ENCODE measurements around the gene TMEM63C. TPM values are rescaled to one million over a fixed set of nuclear protein-coding genes. Genes with fewer than 3 reads are reported as not detected.

TMEM63C gene
- total RNA-seq, 1 experiment from 2014 or later = 5.7 TPM

- TF ChIP-seq ZNF274 (IDR thresholded peaks at IDR 0.05; ENCODE audit: low read depth, low read length) = no peak
- TF ChIP-seq REST (IDR thresholded peaks at IDR 0.05; ENCODE audit: low read depth) = no peak
These were observed 22.2 kb downstream of the TMEM63C start (continued) for GRCh38 chr14:77203611-77204458.

- intact Hi-C loops (cut with micrococcal nuclease) = no loop called here
- ATAC-seq = no peak
- CTCF ChIA-PET = interaction anchor here (0.8 kb wide), 1 partner anchor 9 kb away, joined by 3 read pairs; no protein-coding TSS in a partner anchor
- TF ChIP-seq ATF3 (IDR thresholded peaks at IDR 0.05) = no peak
- TF ChIP-seq YY1 (IDR thresholded peaks at IDR 0.05; ENCODE audit: extremely low read depth, insufficient replicate concordance, low read depth, low read length) = no peak
- TF ChIP-seq POLR2A (IDR thresholded peaks at IDR 0.05; ENCODE audit: borderline replicate concordance, extremely low read depth, insufficient read depth, insufficient read length) = no peak
- TF ChIP-seq JUND (IDR thresholded peaks at IDR 0.05) = no peak
- TF ChIP-seq CBX3 (IDR thresholded peaks at IDR 0.05; ENCODE audit: low read depth) = no peak
- TF ChIP-seq ZFX (IDR thresholded peaks at IDR 0.05) = no peak
- no peak for TF ChIP-seq CEBPB (IDR thresholded peaks at IDR 0.05; ENCODE audit: low read depth)
- no peak for TF ChIP-seq ZNF274 (IDR thresholded peaks at IDR 0.05; ENCODE audit: low read depth, low read length)
- no peak for TF ChIP-seq SP1 (IDR thresholded peaks at IDR 0.05; ENCODE audit: low read depth)
- TF ChIP-seq SRF (IDR thresholded peaks at IDR 0.05; ENCODE audit: low read depth) = no peak
- TF ChIP-seq MAX (IDR thresholded peaks at IDR 0.05) = no peak
- no peak for TF ChIP-seq FOSL1 (IDR thresholded peaks at IDR 0.05; ENCODE audit: low read depth)
- no peak for TF ChIP-seq REST (IDR thresholded peaks at IDR 0.05; ENCODE audit: low read depth)
- TF ChIP-seq EZH2 (IDR thresholded peaks at IDR 0.05) = no peak
- no peak for TF ChIP-seq EZH2phosphoT487 (IDR thresholded peaks at IDR 0.05; ENCODE audit: borderline replicate concordance)
- TF ChIP-seq ELF1 (IDR thresholded peaks at IDR 0.05; ENCODE audit: borderline replicate concordance, low read depth) = no peak
These were observed 22.8 kb downstream of the TMEM63C start for GRCh38 chr14:77204459-77204771.

More at GRCh38 chr14:77204459-77204771, 22.8 kb downstream of the TMEM63C start:
- Histone ChIP-seq H3K4me3 (replicated peaks in 1 of 2; ENCODE audit: low read depth in 1 of 2, low read length in 2 of 2) (no peak overlapping the region), H3K4me2 (ENCODE audit: low read length) (no peak overlapping the region), H2AFZ (ENCODE audit: low read depth, low read length, poor library complexity, severe bottlenecking) (no peak overlapping the region), H4K20me1 (ENCODE audit: insufficient read depth) (no peaks in the 10 kb centered on the region), H3K79me2 (ENCODE audit: insufficient read depth, low read length) (no peaks in the 10 kb centered on the region), H3K9me2 (ENCODE audit: insufficient read depth) (no peaks in the 10 kb centered on the region), H3K4me1 (ENCODE audit: control insufficient read depth in 1 of 2, insufficient read depth in 2 of 2, low read length in 2 of 2) (no peaks in the 10 kb centered on the region), H3K9me3 (ENCODE audit: control insufficient read depth in 1 of 2, insufficient read depth in 1 of 2, low read depth in 1 of 2, low read length in 2 of 2) (no peaks in the 10 kb centered on the region), H3K27ac (ENCODE audit: low read depth, low read length) (no peak overlapping the region), H3K27me3 (ENCODE audit: insufficient read depth, low read length) (no peaks in the 10 kb centered on the region), H3K9ac (ENCODE audit: low read length) (no peak overlapping the region), H3K36me3 (ENCODE audit: control insufficient read depth in 1 of 2, insufficient read depth in 2 of 2, low read length in 2 of 2) (no peaks in the 10 kb centered on the region)
- POLR2A ChIA-PET = no interaction called here
- RAD21 ChIA-PET (ENCODE audit: low non-redundant PET in 1 of 2, low total read pairs in 2 of 2, uncharacterized antibody in 2 of 2, unreplicated experiment in 2 of 2) = no interaction called here
- no TSS peak for BruUV-seq (replicated peaks)
- no peak for DNase-seq (ENCODE audit: low read depth, low spot score)

Data from HCT116 (cell line).